Activated CD8-positive, alpha-beta T cell treated with anti-CD3 and anti-CD28 coated beads for 36 hours (primary cell): ENCODE data around the gene NXPE4. TPM values are rescaled to one million over a fixed set of nuclear protein-coding genes. Genes with fewer than 3 reads are reported as not detected.
"Not testable (repeated sequence)": the region's sequence is repeated elsewhere in the genome, so short reads cannot be mapped to it uniquely, and the experiment has no call there.

Experiments used
- ATAC-seq: fragments of 200-7000 bp; cut with Tn5 transposase; one replicate; pipeline ENCODE4 v1.10.0; 2021; ENCODE audit warnings: mild to moderate bottlenecking, moderate library complexity
- CTCF ChIA-PET: fragments of 350-600 bp; sonication (Branson Sonifier 250); formaldehyde crosslinking; loops from one replicate; lab custom pipeline; 2021; ENCODE audit warnings: antibody characterized with exemption; lab: Charles Lee
- POLR2A ChIA-PET: fragments of 350-600 bp; sonication (Branson Sonifier 250); formaldehyde crosslinking; loops from one replicate; lab custom pipeline; 2021; ENCODE audit warnings: antibody characterized with exemption; lab: Charles Lee
- DNase-seq: peaks from one replicate; pipeline ENCODE4 v3.0.0-alpha.2; 2020
- H3K27ac Mint-ChIP-seq: one replicate; pipeline ENCODE4 v1.8.0; 2021; ENCODE audit warnings: mild to moderate bottlenecking, mixed read lengths
- H3K27me3 Mint-ChIP-seq: one replicate; pipeline ENCODE4 v1.8.0; 2021; ENCODE audit warnings: mixed read lengths
- H3K36me3 Mint-ChIP-seq: one replicate; pipeline ENCODE4 v1.8.0; 2021; ENCODE audit warnings: low read depth, mixed read lengths
- H3K4me1 Mint-ChIP-seq: one replicate; pipeline ENCODE4 v1.8.0; 2021; ENCODE audit warnings: low read depth, mixed read lengths
- H3K4me3 Mint-ChIP-seq: one replicate; pipeline ENCODE4 v1.8.0; 2021; ENCODE audit warnings: mild to moderate bottlenecking, moderate library complexity, mixed read lengths
- H3K9me3 Mint-ChIP-seq: one replicate; pipeline ENCODE4 v1.8.0; 2021; ENCODE audit warnings: mixed read lengths
- intact Hi-C: fragments of 100-400 bp; cut with micrococcal nuclease; formaldehyde crosslinking; loops from one replicate; pipeline ENCODE4 v1.10.0; 2022
- total RNA-seq, 2 experiments: library from RNA; stranded (reverse); gene quantifications; one replicate each; pipeline ENCODE4 v1.2.3, GENCODE V29; 2021
- TF ChIP-seq, protein P1 (sequence below): fragments of 200-600 bp; IDR thresholded peaks from one replicate; pipeline ENCODE4 v1.8.0; 2022; ENCODE audit warnings: antibody characterized with exemption, mild to moderate bottlenecking

NXPE4 gene
- total RNA-seq, 2 experiments from 2014 or later, result not detected

DNA sequence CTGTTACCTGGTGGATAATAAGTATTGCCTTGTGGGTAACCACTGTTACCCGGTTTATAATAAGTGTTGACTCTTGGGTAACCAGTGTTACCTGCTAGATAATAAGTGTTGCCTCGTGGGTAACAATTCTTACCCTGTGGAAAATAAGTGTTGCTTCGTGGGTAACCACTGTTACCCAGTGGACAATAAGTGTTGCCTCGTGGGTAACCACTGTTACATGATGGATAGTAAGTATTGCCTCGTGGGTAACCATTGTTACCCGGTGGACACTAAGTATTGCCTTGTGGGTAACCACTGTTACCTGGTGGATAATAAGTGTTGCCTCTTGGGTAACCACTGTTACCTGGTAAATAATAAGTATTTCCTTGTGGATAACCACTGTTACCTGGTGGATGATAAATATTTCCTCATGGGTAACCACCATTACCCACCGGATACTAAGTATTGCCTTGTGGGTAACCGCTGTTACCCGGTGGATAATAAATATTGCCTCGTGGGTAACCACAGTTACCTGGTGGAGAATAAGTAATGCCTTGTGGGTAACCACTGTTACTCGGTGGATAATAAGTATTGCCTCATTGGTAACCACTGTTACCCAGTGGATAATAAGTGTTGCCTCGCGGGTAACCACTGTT lies 8.7 kb upstream of the NXPE4 start:
- POLR2A ChIA-PET, result no interaction called here
- Mint-ChIP-seq H3K9me3 (peaks cover 2% of the 10 kb centered on the region), H3K4me1 (no peaks in the 10 kb centered on the region), H3K36me3 (no peaks in the 10 kb centered on the region), H3K4me3 (no peak overlapping the region), H3K27me3 (no peaks in the 10 kb centered on the region), H3K27ac (no peak overlapping the region)
- TF ChIP-seq, protein P1, sequence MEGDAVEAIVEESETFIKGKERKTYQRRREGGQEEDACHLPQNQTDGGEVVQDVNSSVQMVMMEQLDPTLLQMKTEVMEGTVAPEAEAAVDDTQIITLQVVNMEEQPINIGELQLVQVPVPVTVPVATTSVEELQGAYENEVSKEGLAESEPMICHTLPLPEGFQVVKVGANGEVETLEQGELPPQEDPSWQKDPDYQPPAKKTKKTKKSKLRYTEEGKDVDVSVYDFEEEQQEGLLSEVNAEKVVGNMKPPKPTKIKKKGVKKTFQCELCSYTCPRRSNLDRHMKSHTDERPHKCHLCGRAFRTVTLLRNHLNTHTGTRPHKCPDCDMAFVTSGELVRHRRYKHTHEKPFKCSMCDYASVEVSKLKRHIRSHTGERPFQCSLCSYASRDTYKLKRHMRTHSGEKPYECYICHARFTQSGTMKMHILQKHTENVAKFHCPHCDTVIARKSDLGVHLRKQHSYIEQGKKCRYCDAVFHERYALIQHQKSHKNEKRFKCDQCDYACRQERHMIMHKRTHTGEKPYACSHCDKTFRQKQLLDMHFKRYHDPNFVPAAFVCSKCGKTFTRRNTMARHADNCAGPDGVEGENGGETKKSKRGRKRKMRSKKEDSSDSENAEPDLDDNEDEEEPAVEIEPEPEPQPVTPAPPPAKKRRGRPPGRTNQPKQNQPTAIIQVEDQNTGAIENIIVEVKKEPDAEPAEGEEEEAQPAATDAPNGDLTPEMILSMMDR, result no peak
- intact Hi-C loops, result no loop called here
- ATAC-seq, result no peak
- CTCF ChIA-PET, result no interaction called here
- no peak for DNase-seq

- POLR2A ChIA-PET, H3K27ac Mint-ChIP-seq, ATAC-seq, H3K27me3 Mint-ChIP-seq, intact Hi-C loops, H3K4me1 Mint-ChIP-seq, DNase-seq, CTCF ChIA-PET, H3K4me3 Mint-ChIP-seq, H3K9me3 Mint-ChIP-seq, H3K36me3 Mint-ChIP-seq: not testable (repeated sequence)
These were observed 7.6 kb upstream of the NXPE4 start for GRCh38 chr11:114603151-114603550.

GRCh38 chr11:114598461-114598860 lies 2.9 kb upstream of the NXPE4 start:
- peaks cover 1% of the 10 kb centered on the region for H3K27me3 Mint-ChIP-seq
- POLR2A ChIA-PET, result no interaction called here
- TF ChIP-seq, protein P1, result no peak
- ATAC-seq, result no peak
- no peaks in the 10 kb centered on the region for H3K9me3 Mint-ChIP-seq
- CTCF ChIA-PET, result no interaction called here
- no peak for DNase-seq
- no peaks in the 10 kb centered on the region for H3K36me3 Mint-ChIP-seq
- H3K4me1 Mint-ChIP-seq, result no peaks in the 10 kb centered on the region
- H3K4me3 Mint-ChIP-seq, result no peak overlapping the region
- intact Hi-C loops, result no loop called here
- H3K27ac Mint-ChIP-seq, result no peak overlapping the region

DNA sequence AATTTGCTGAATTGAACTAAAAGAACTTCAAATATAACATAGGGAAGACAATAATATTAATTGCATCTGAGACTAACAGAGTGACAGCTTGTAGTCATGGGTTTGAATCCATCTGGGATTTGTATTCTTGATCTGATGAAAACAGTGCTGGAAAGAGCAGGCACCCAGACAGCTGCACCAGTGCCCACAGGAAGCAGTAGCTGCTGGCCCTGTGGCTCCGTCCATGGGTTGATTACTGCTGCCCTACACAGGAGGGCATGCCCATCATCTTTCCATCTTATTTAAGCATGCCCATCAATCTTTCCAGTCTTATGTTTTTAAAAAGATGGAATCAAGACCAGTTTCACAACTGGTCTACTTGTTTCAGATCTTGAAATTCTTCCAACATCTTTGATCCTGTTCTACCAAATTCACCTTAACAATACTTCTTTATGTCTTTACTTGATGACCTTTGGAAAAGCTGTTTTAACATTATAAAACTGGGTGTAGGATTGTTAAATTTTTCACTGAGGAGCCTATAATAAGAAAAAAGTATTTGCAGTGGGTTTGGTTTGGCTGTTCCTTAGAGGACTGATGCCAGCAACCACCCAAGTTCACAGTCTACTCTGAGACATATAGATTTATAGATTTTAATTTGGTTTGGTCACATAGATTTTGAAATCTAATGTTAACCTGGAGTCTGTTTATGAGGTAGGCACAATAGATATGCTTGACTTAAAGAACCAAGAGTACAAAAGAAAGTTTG lies 761 bp upstream of the NXPE4 start:
- TF ChIP-seq, protein P1, result no peak
- no peak for ATAC-seq
- Mint-ChIP-seq H3K36me3 (no peaks in the 10 kb centered on the region), H3K27ac (no peak overlapping the region), H3K9me3 (no peaks in the 10 kb centered on the region), H3K4me1 (no peaks in the 10 kb centered on the region), H3K4me3 (no peak overlapping the region), H3K27me3 (peaks cover 4% of the 10 kb centered on the region)
- ChIA-PET CTCF (no interaction called here), POLR2A (no interaction called here)
- intact Hi-C loops, result no loop called here
- DNase-seq, result no peak

- H3K4me3 Mint-ChIP-seq, result no peak overlapping the region
- peaks cover 4% of the 10 kb centered on the region for H3K27me3 Mint-ChIP-seq
- no peaks in the 10 kb centered on the region for H3K9me3 Mint-ChIP-seq
- ATAC-seq (no peak), DNase-seq (no peak)
- ChIA-PET CTCF (no interaction called here), POLR2A (no interaction called here)
- TF ChIP-seq, protein P1, result no peak
- no peak overlapping the region for H3K27ac Mint-ChIP-seq
- no peaks in the 10 kb centered on the region for H3K36me3 Mint-ChIP-seq
- intact Hi-C loops, result no loop called here
- H3K4me1 Mint-ChIP-seq, result no peaks in the 10 kb centered on the region
These were observed 883 bp downstream of the NXPE4 start for GRCh38 chr11:114594703-114595102.
